ENCODE results near the gene SNX1.

Gene SNX1

DNA sequence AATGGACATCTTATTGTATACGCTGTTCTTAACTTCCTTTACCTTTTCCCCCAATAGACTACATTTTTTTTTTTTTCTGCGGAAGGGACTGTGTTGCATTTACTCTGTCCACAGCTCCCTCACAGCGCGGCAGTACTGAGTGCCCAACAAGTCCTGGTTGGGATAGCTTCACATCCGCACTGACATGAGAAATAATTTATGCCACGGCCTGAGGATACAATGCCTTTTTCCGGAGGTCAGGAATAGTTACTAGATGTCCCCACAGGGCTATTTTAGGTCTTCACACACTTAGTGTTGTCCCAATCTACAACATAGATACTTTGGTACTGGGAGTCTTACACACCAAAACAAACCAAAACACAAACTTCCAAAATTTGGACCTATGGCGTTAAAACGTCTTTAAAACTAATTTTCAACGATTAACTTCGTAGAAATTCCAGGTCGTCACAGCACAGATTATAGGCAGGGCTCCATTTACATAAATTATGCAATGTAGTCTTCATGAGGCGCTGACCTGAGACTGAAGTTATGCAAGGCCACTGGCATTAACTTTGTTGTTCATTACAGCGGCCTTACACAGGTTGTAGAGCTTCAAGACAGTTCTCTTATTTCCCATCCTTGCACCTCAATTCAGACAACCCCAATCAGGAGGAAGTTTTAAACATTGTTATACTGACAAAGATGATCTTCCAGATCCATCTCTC, 68.0 kb downstream of the SNX1 start:
- no peak for DNase-seq (ENCODE audit: extremely low read depth, low read depth)
- TF ChIP-seq, protein P1, sequence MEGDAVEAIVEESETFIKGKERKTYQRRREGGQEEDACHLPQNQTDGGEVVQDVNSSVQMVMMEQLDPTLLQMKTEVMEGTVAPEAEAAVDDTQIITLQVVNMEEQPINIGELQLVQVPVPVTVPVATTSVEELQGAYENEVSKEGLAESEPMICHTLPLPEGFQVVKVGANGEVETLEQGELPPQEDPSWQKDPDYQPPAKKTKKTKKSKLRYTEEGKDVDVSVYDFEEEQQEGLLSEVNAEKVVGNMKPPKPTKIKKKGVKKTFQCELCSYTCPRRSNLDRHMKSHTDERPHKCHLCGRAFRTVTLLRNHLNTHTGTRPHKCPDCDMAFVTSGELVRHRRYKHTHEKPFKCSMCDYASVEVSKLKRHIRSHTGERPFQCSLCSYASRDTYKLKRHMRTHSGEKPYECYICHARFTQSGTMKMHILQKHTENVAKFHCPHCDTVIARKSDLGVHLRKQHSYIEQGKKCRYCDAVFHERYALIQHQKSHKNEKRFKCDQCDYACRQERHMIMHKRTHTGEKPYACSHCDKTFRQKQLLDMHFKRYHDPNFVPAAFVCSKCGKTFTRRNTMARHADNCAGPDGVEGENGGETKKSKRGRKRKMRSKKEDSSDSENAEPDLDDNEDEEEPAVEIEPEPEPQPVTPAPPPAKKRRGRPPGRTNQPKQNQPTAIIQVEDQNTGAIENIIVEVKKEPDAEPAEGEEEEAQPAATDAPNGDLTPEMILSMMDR (IDR thresholded peaks at IDR 0.05; ENCODE audit: low read depth, low read length), result no peak

DNA sequence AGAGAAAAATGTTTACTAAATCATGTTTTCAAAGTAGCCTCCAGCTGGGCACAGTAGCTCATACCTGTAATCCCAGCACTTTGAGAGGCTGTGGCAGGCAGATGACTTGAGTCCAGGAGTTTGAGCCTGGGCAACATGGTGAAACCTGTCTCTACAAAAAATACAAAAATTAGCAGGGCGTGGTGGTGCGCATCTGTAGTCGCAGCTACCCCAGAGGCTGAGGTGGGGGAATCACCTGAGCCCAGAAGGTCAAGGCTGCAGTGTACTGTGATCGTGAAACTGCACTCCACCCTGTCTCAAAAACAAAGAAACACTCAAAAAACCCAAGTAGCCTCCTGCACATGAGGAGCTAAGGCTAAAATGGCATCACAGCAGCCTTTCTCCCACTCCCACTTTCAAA, 68.7 kb downstream of the SNX1 start:
- TF ChIP-seq, protein P1 (IDR thresholded peaks at IDR 0.05; ENCODE audit: low read depth, low read length), result no peak

DNA sequence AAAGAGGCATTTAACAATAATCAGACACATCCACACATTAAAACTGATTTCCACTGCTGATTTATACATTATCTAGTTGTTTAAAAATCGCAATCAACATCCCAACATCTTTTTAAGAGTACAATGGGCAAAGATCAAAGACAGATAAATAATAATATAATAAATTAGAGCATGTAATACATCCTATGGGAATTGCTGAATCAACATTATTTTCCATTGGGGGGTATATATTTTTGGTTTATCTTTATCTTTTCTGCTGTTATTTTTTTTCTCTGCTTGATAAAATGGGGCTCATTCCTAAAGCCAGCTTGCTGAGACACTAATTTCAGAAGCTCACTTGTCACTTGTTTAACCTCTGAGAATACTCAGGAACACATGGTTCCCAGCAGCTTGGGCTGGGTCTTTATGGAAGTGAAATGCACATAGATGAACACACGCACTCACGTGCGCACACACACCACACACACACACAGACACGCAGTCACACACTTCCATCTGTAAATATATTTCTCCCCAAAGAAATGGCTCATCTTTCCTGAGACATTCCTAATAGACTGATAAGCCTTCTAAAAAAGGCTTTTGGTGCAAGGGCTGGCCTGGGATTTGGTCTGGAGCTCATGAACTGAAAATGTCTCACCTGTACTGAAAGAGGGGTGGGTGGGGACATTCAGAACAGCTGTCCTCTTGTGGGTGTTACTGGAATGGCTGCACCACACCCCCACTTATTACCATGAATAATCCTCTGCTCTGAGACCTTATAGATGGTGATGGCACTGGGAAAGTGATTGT, 70.5 kb downstream of the SNX1 start:
- no peak for DNase-seq (ENCODE audit: extremely low read depth, low read depth)
- TF ChIP-seq, protein P1 (IDR thresholded peaks at IDR 0.05; ENCODE audit: low read depth, low read length), result no peak

More for the DNA sequence above, 68.7 kb downstream of the SNX1 start:
- no peak for DNase-seq (ENCODE audit: extremely low read depth, low read depth)

DNA sequence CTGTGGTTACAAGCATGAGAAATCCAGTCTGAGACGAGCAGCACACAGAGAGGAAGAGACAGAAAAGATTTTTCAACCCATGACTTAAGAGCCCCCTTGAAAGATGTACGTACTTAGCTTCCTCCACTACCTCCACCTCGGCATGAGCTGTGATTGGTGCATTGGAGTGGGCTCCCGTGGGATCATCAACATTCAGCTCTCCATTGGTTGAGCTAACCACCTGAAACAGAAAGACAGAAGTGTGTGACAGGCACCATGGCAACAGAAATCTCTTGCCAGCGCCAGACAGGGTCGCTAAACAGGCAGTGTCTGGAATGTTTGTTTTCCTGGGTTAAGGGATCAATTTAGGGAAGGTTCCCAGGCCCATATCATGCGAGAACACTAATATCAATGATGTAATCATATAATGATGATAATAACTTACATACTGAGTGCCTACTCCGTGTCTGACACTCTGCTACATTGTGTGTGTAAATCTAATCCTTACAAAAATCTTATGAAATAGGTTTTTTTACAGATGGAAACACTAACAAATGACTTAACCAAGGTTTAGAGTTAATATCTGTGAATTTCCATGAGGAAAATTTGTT, 84.5 kb downstream of the SNX1 start:
- TF ChIP-seq, protein P1 (IDR thresholded peaks at IDR 0.05; ENCODE audit: low read depth, low read length), result no peak
- no peak for DNase-seq (ENCODE audit: extremely low read depth, low read depth)

DNA sequence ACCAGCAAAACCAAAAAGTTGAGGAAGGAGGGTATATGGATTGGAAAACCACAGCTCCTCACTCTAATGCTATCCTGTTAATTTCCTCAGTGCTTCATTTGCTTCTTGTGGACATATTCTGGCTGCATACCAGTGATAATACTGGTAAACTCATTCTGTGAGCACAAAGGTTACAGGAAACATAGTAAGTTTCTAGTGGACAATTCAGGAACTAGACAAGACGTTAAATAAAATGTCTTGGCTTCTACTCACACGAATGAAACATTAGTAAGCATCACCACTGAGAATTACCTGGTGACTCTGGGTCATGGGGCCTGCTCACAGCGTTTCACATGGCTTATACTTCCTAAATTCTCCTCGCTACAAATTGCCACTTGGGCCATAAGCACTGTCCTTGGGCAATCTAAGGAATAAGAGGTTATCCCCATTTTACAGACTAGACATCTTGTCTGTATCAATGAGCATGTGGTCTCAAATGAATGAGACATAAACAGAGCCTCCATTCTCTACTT, 87.1 kb downstream of the SNX1 start:
- TF ChIP-seq, protein P1 (IDR thresholded peaks at IDR 0.05; ENCODE audit: low read depth, low read length), result no peak
- DNase-seq (ENCODE audit: extremely low read depth, low read depth), result no peak

DNA sequence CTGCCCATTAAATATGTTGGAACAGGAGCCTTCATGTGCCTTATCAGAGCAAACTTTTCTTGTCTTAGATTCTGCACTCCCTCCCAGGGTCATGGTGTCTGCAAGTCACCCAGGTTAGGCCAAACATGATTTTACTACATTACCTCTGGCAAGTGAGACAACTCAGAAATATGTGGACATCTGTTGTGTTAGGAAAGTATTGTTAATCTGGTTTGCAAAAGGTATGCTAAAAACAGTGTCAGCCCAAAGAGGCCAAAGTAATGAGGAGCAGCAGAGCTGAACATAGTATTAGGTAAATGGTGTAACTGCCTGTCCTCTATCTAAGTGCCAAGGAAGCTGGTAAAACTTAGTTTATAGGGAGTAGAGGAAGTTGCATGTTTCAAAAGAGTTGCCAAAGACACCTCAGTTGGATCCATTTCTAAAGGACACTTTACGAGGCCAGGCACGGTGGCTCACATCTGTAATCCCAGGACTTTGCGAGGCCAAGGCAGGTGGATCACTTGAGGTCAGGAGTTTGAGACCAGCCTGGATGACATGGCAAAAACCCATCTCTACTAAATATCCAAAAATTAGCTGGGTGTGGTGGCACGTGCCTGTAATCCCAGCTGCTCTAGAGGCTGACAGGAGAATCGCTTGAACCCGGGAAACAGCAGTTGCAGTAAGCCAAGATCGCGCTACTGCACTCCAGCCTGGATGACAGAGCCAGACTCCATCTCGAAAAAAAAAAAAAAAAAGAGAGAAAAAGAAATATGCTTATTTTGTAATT, 89.5 kb downstream of the SNX1 start:
- TF ChIP-seq, protein P1 (IDR thresholded peaks at IDR 0.05; ENCODE audit: low read depth, low read length), result no peak
- no peak for DNase-seq (ENCODE audit: extremely low read depth, low read depth)

Data from AG09319 (cell line).